A673 (cell line): ENCODE measurements around the gene NDUFAF5. TPM values are rescaled to one million over a fixed set of nuclear protein-coding genes. Genes with fewer than 3 reads are reported as not detected.

Source experiments
- BruUV-seq: library from RNA; stranded (reverse); fragments of 400-500 nt; replicated peaks from 2 replicates; lab custom pipeline; 2021; lab: Mats Ljungman, UMichigan
- CTCF ChIA-PET: fragments of 300-600 bp; sonication (Branson Sonifier 250); formaldehyde crosslinking; loops from one replicate; lab custom pipeline; 2022; ENCODE audit warnings: antibody characterized with exemption; lab: Charles Lee
- POLR2A ChIA-PET: fragments of 300-600 bp; sonication (Branson Sonifier 250); formaldehyde crosslinking; loops from one replicate; lab custom pipeline; 2022; ENCODE audit warnings: antibody characterized with exemption; ENCODE audit not compliant: low non-redundant PET; lab: Charles Lee
- DNase-seq: peaks from one replicate; pipeline ENCODE4 v3.0.0-alpha.2; 2015; ENCODE audit warnings: low spot score
- H3K27ac ChIP-seq: fragments of 200-600 bp; sonication (generic); 2 replicates; pipeline ENCODE4 v1.5.1; 2016; ENCODE audit warnings: mixed run types, low read depth, mild to moderate bottlenecking, mixed read lengths, antibody characterized with exemption, low read length; ENCODE audit not compliant: poor library complexity, severe bottlenecking
- H3K27me3 ChIP-seq: fragments of 200-600 bp; sonication (generic); replicated peaks from 2 replicates; pipeline ENCODE4 v1.6.1; 2017; ENCODE audit warnings: mixed run types, low read depth, mild to moderate bottlenecking, mixed read lengths, antibody characterized with exemption, low read length; ENCODE audit not compliant: insufficient read depth, poor library complexity
- H3K36me3 ChIP-seq: fragments of 200-600 bp; sonication (generic); 2 replicates; pipeline ENCODE4 v1.6.1; 2016; ENCODE audit warnings: mixed run types, mild to moderate bottlenecking, mixed read lengths, antibody characterized with exemption, low read length; ENCODE audit not compliant: insufficient read depth, poor library complexity, severe bottlenecking
- H3K4me1 ChIP-seq: fragments of 200-600 bp; sonication (generic); 2 replicates; pipeline ENCODE4 v1.6.1; 2017; ENCODE audit warnings: mixed run types, mild to moderate bottlenecking, mixed read lengths, antibody characterized with exemption, low read length; ENCODE audit not compliant: insufficient read depth, poor library complexity, severe bottlenecking
- H3K4me3 ChIP-seq: fragments of 200-600 bp; sonication (generic); 2 replicates; pipeline ENCODE4 v1.5.1; 2016; ENCODE audit warnings: low read depth, mixed run types, mild to moderate bottlenecking, mixed read lengths, low read length; ENCODE audit not compliant: poor library complexity, severe bottlenecking
- H3K9me3 ChIP-seq: fragments of 200-600 bp; sonication (generic); 2 replicates; pipeline ENCODE4 v1.6.1; 2016; ENCODE audit warnings: mixed run types, low read depth, mild to moderate bottlenecking, mixed read lengths, antibody characterized with exemption, low read length; ENCODE audit not compliant: poor library complexity, severe bottlenecking
- CTCF ChIP-seq: fragments of 300-800, 200-600 bp; sonication (generic); conservative IDR thresholded peaks from 2 replicates; pipeline ENCODE4 v1.5.1; 2017; ENCODE audit warnings: low read depth, mild to moderate bottlenecking, antibody characterized with exemption, low read length, moderate library complexity, mixed read lengths
- EZH2 ChIP-seq: fragments of 200-600 bp; sonication (generic); IDR thresholded peaks from 2 replicates; pipeline ENCODE4 v1.6.1; 2017; ENCODE audit warnings: borderline replicate concordance, low read depth, mild to moderate bottlenecking, mixed read lengths, antibody characterized with exemption, low read length; ENCODE audit not compliant: poor library complexity, severe bottlenecking
- intact Hi-C: fragments of 100-400 bp; cut with micrococcal nuclease; formaldehyde crosslinking; loops from one replicate; pipeline ENCODE4 v1.10.0; 2022; ENCODE audit not compliant: unreplicated experiment
- total RNA-seq: library from RNA; stranded (reverse); gene quantifications from 2 replicates; pipeline ENCODE4 v1.2.3, GENCODE V29; 2021

The NDUFAF5 gene
- total RNA-seq, 1 experiment from 2014 or later, result 57.1 TPM

GRCh38 chr20:13822459-13822858 is 37.6 kb downstream of the NDUFAF5 start:
- Histone ChIP-seq H3K9me3 (no peaks in the 10 kb centered on the region), H3K27me3 (no peaks in the 10 kb centered on the region), H3K36me3 (peaks cover 18% of the 10 kb centered on the region), H3K4me1 (no peaks in the 10 kb centered on the region), H3K4me3 (no peak overlapping the region), H3K27ac (no peak overlapping the region)
- DNase-seq, result peak; percentile 4
- TF ChIP-seq EZH2, result no peak
- TF ChIP-seq CTCF, result no peak
- intact Hi-C loops, result loop anchor here (10.0 kb wide), 1 partner anchor 132 kb away; no protein-coding TSS in a partner anchor
- BruUV-seq, result no TSS peak
- ChIA-PET POLR2A (no interaction called here), CTCF (interaction anchor here (0.8 kb wide), 1 partner anchor 230 kb away, joined by 3 read pairs; no protein-coding TSS in a partner anchor)

DNA sequence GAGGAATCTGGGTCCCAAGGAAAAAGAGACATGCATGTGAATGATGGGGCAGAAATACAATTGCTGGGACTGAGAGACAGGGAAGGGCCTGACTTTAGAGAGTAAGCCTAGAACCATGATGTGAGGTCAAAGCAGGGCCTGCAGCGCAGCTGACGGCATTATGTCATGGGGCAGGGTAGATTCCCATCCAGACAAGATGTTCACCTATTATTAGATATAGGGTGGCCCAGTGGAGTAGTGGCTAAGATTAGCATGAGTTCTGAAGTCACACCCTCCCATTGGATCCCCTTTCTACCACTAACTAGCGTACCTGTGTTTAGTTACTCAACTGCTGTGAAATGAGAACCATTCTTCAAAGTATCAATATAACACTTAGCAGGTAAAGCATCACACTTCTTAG is 39.6 kb downstream of the NDUFAF5 start:
- TF ChIP-seq CTCF (no peak), EZH2 (no peak)
- Histone ChIP-seq H3K27me3 (no peaks in the 10 kb centered on the region), H3K27ac (no peak overlapping the region), H3K4me1 (no peaks in the 10 kb centered on the region), H3K4me3 (no peak overlapping the region), H3K9me3 (no peaks in the 10 kb centered on the region), H3K36me3 (peaks cover 9% of the 10 kb centered on the region)
- no TSS peak for BruUV-seq
- CTCF ChIA-PET, result no interaction called here
- DNase-seq, result no peak
- POLR2A ChIA-PET, result interaction anchor here (0.7 kb wide), 1 partner anchor 67 kb away, joined by 3 read pairs; no protein-coding TSS in a partner anchor
- intact Hi-C loops, result loop anchor here (10.0 kb wide), 1 partner anchor 130 kb away; no protein-coding TSS in a partner anchor

DNA sequence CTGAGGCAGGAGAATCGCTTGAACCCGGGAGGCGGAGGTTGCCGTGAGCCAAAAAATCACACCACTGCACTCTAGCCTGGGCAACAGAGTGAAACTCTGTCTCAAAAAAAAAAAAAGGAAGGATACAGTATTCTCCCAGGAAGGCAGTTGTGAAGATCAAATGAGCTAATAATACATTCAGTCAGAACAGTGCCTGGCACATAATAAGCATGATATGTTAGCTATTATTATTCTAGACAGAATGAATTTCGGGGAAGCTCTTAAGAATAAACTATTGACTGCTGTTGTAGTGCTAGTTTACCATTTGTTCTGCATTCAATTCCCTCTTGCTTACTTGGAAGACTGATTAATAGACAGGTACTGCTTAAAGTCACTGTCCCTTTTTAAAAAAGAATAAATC is 40.6 kb downstream of the NDUFAF5 start:
- no peak overlapping the region for H3K27ac ChIP-seq
- no peaks in the 10 kb centered on the region for H3K9me3 ChIP-seq
- CTCF ChIA-PET, result no interaction called here
- intact Hi-C loops, result loop anchor here (10.0 kb wide), 1 partner anchor 129 kb away; no protein-coding TSS in a partner anchor
- H3K27me3 ChIP-seq, result no peaks in the 10 kb centered on the region
- peaks cover 8% of the 10 kb centered on the region for H3K36me3 ChIP-seq
- no peak overlapping the region for H3K4me3 ChIP-seq
- DNase-seq, result no peak
- no peaks in the 10 kb centered on the region for H3K4me1 ChIP-seq
- no TSS peak for BruUV-seq
- POLR2A ChIA-PET, result no interaction called here
- TF ChIP-seq CTCF (no peak), EZH2 (no peak)
